B cell (primary cell): ENCODE data around the gene RPTOR. TPM values are rescaled to one million over a fixed set of nuclear protein-coding genes. Genes with fewer than 3 reads are reported as not detected.

Experiments
- ATAC-seq: fragments of 200-7000 bp; cut with Tn5 transposase; one replicate; pipeline ENCODE4 v1.10.0; 2021; ENCODE audit warnings: low read depth, mild to moderate bottlenecking, moderate number of reproducible peaks, moderate library complexity
- CTCF ChIA-PET: fragments of 350-600 bp; sonication (Branson Sonifier 250); formaldehyde crosslinking; loops from one replicate; lab custom pipeline; 2021; ENCODE audit warnings: antibody characterized with exemption, inconsistent platforms; lab: Charles Lee
- POLR2A ChIA-PET: fragments of 350-600 bp; sonication (Branson Sonifier 250); formaldehyde crosslinking; loops from one replicate; lab custom pipeline; 2021; ENCODE audit warnings: antibody characterized with exemption; lab: Charles Lee
- DNase-seq: peaks from one replicate; pipeline ENCODE4 v3.0.0; 2013
- H2AFZ ChIP-seq: 2 replicates; pipeline ENCODE4 v1.6.1; 2012; ENCODE audit warnings: mild to moderate bottlenecking, low read depth, low read length; ENCODE audit not compliant: insufficient read depth, poor library complexity, severe bottlenecking
- H3K27ac ChIP-seq, 2 donors: 1 replicate in 1 of 2; 2 replicates in 1 of 2; pipeline ENCODE4 v1.5.1; 2012 to 2013; ENCODE audit warnings: low read length in 2 of 2, mild to moderate bottlenecking in 2 of 2, moderate library complexity in 1 of 2
- H3K27me3 ChIP-seq, 4 experiments: fragments of 200-600 bp in 1 of 4; sonication (generic) in 1 of 4; replicated peaks in 1 of 4; 1 replicate in 2 of 4; 2 replicates in 2 of 4; pipeline versions ENCODE4 v1.6.1 to v1.7.0; 2013 to 2016; ENCODE audit warnings: low read length in 3 of 4, mild to moderate bottlenecking in 2 of 4, mixed read lengths in 1 of 4, moderate library complexity in 1 of 4; ENCODE audit not compliant: insufficient read depth in 4 of 4, control insufficient read depth in 3 of 4; ENCODE audit errors: control extremely low read depth in 1 of 4
- H3K36me3 ChIP-seq, 2 experiments: replicated peaks in 1 of 2; 1 replicate in 1 of 2; 2 replicates in 1 of 2; pipeline versions ENCODE4 v1.6.1 to v1.7.1; 2013; ENCODE audit warnings: low read length in 1 of 2; ENCODE audit not compliant: insufficient read depth in 2 of 2, control insufficient read depth in 1 of 2; ENCODE audit errors: control extremely low read depth in 1 of 2, extremely low read depth in 1 of 2
- H3K4me1 ChIP-seq, 2 donors: fragments of 200-600 bp in 1 of 2; sonication (generic) in 1 of 2; 1 replicate in 1 of 2; 2 replicates in 1 of 2; pipeline versions ENCODE4 v1.5.1 to v1.6.1; 2013 to 2017; ENCODE audit warnings: low read length in 2 of 2; ENCODE audit not compliant: control insufficient read depth in 2 of 2, insufficient read depth in 2 of 2
- H3K4me2 ChIP-seq: replicated peaks from 2 replicates; pipeline ENCODE3; 2012; ENCODE audit warnings: mild to moderate bottlenecking, low read depth, low read length; ENCODE audit not compliant: poor library complexity, severe bottlenecking
- H3K4me3 ChIP-seq, 5 experiments: fragments of 200-600 bp in 1 of 5; sonication (generic) in 1 of 5; 1 replicate in 3 of 5; 2 replicates in 2 of 5; pipeline versions ENCODE4 v1.5.1 to v1.7.0; 2011 to 2016; ENCODE audit warnings: low read length in 4 of 5, mild to moderate bottlenecking in 4 of 5, low read depth in 2 of 5, control low read depth in 1 of 5, moderate library complexity in 1 of 5; ENCODE audit not compliant: insufficient read depth in 1 of 5; ENCODE audit errors: control extremely low read depth in 1 of 5, extremely low read depth in 1 of 5
- H3K79me2 ChIP-seq: fragments of 200-600 bp; sonication (generic); one replicate; pipeline ENCODE4 v1.6.0; 2016; ENCODE audit warnings: low read length; ENCODE audit not compliant: control insufficient read depth, insufficient read depth
- H3K9ac ChIP-seq: fragments of 200-600 bp; sonication (generic); 2 replicates; pipeline ENCODE4 v1.6.1; 2017; ENCODE audit warnings: mild to moderate bottlenecking, low read length, moderate library complexity
- H3K9me3 ChIP-seq, 3 donors: one replicate each; pipeline versions ENCODE4 v1.6.1 to v1.7.1; 2013; ENCODE audit warnings: low read length in 2 of 3; ENCODE audit not compliant: control insufficient read depth in 2 of 3, insufficient read depth in 1 of 3; ENCODE audit errors: control extremely low read depth in 1 of 3
- H4K20me1 ChIP-seq: 2 replicates; pipeline ENCODE4 v1.6.0; 2012; ENCODE audit warnings: mild to moderate bottlenecking, low read length; ENCODE audit not compliant: insufficient read depth, control insufficient read depth, poor library complexity, severe bottlenecking
- H3K27ac Mint-ChIP-seq: one replicate; pipeline ENCODE4 v1.8.0; 2021; ENCODE audit warnings: mixed read lengths
- H3K27me3 Mint-ChIP-seq: one replicate; pipeline ENCODE4 v1.8.0; 2021; ENCODE audit warnings: mixed read lengths
- H3K4me1 Mint-ChIP-seq: one replicate; pipeline ENCODE4 v1.8.0; 2021; ENCODE audit warnings: mixed read lengths
- H3K4me3 Mint-ChIP-seq: one replicate; pipeline ENCODE4 v1.8.0; 2021; ENCODE audit warnings: mixed read lengths
- H3K9me3 Mint-ChIP-seq: one replicate; pipeline ENCODE4 v1.8.0; 2022; ENCODE audit warnings: mixed read lengths; ENCODE audit not compliant: insufficient read depth
- CTCF ChIP-seq: fragments of 200-600 bp; IDR thresholded peaks from one replicate; pipeline ENCODE4 v1.8.0; 2022; ENCODE audit warnings: antibody characterized with exemption, mild to moderate bottlenecking
- EZH2 ChIP-seq: IDR thresholded peaks from 2 replicates; pipeline ENCODE4 v1.6.1; 2012; ENCODE audit warnings: borderline replicate concordance, low read depth, mild to moderate bottlenecking, moderate library complexity, low read length; ENCODE audit not compliant: insufficient read depth, poor library complexity, severe bottlenecking
- WGBS: methylation state at CpG from one replicate; pipeline ENCODE4 v1.1.5; 2013; ENCODE audit warnings: missing lambda C conversion rate; ENCODE audit not compliant: insufficient coverage; 5-methylcytosine and 5-hydroxymethylcytosine counted together
- intact Hi-C: fragments of 100-400 bp; cut with micrococcal nuclease; formaldehyde crosslinking; loops from one replicate; pipeline ENCODE4 v1.10.0; 2022
- polyA plus RNA-seq: library from polyadenylated mRNA; depleted of rRNA; stranded (reverse); fragments of >200 nt; gene quantifications from 2 replicates; pipeline ENCODE4 v1.2.3, GENCODE V29; 2012
- total RNA-seq, 2 donors: library from RNA; stranded (reverse); fragments of 120-200 nt in 1 of 2; gene quantifications; 1 replicate in 1 of 2; 2 replicates in 1 of 2; pipeline versions ENCODE4 v1.2.3 to v1.2.4, GENCODE V29; 2013 to 2022

Gene RPTOR
- total and polyA plus RNA-seq, 2 donors (not counting 1 experiment from before 2014, with no cell fraction given) = 13.4 to 58.8 TPM

- H3K27ac ChIP-seq = no peak overlapping the region
- no peak overlapping the region for H2AFZ ChIP-seq
- H3K27me3 ChIP-seq = no peaks in the 10 kb centered on the region
- H3K4me1 ChIP-seq = peaks cover 9 to 11% of the 10 kb centered on the region in 2 donors
- Mint-ChIP-seq H3K27me3 (no peaks in the 10 kb centered on the region), H3K9me3 (no peaks in the 10 kb centered on the region), H3K27ac (no peak overlapping the region), H3K4me3 (no peak overlapping the region), H3K4me1 (peaks cover 5% of the 10 kb centered on the region)
- no peaks in the 10 kb centered on the region for H3K79me2 ChIP-seq
- TF ChIP-seq EZH2 (no peak), CTCF (no peak)
- H3K9me3 ChIP-seq = no peaks in the 10 kb centered on the region
- H3K36me3 ChIP-seq = peaks cover 0 to 2% of the 10 kb centered on the region in 2 experiments
- H3K4me3 ChIP-seq = no peak overlapping the region
- DNase-seq (no peak), ATAC-seq (no peak)
- no peak overlapping the region for H3K4me2 ChIP-seq
- 95% methylated on average over 46 of the region's 49 CpGs for WGBS
- H3K9ac ChIP-seq = no peak overlapping the region
- CTCF ChIA-PET = interaction anchor here (0.9 kb wide), 1 partner anchor 22 kb away, joined by 3 read pairs; no protein-coding TSS in a partner anchor
- no peaks in the 10 kb centered on the region for H4K20me1 ChIP-seq
- POLR2A ChIA-PET = no interaction called here
- intact Hi-C loops = no loop called here
Observed at GRCh38 chr17:80963812-80964543, 419.3 kb downstream of the RPTOR start.

GRCh38 chr17:80964544-80964856 lies 419.9 kb downstream of the RPTOR start:
- H3K79me2 ChIP-seq = no peaks in the 10 kb centered on the region
- no peaks in the 10 kb centered on the region for H3K9me3 Mint-ChIP-seq
- no peaks in the 10 kb centered on the region for H4K20me1 ChIP-seq
- POLR2A ChIA-PET = no interaction called here
- 95% methylated on average over 14 of the region's 14 CpGs for WGBS
- no peaks in the 10 kb centered on the region for H3K27me3 ChIP-seq
- H3K9ac ChIP-seq = no peak overlapping the region
- no peak overlapping the region for H2AFZ ChIP-seq
- H3K4me3 ChIP-seq = no peak overlapping the region
- H3K27me3 Mint-ChIP-seq = no peaks in the 10 kb centered on the region
- H3K36me3 ChIP-seq = peaks cover 0 to 2% of the 10 kb centered on the region in 2 experiments
- CTCF ChIA-PET = interaction anchor here (0.9 kb wide), 1 partner anchor 22 kb away, joined by 3 read pairs; no protein-coding TSS in a partner anchor
- no peak for TF ChIP-seq EZH2
- intact Hi-C loops = no loop called here
- H3K4me3 Mint-ChIP-seq = no peak overlapping the region
- no peaks in the 10 kb centered on the region for H3K9me3 ChIP-seq
- H3K27ac Mint-ChIP-seq = no peak overlapping the region
- H3K27ac ChIP-seq = no peak overlapping the region
- no peak for ATAC-seq
- no peak for DNase-seq
- peaks cover 5% of the 10 kb centered on the region for H3K4me1 Mint-ChIP-seq
- peaks cover 10 to 14% of the 10 kb centered on the region in 2 donors for H3K4me1 ChIP-seq
- H3K4me2 ChIP-seq = no peak overlapping the region
